Measurements from ENCODE around the gene LRG1.

The LRG1 gene

DNA sequence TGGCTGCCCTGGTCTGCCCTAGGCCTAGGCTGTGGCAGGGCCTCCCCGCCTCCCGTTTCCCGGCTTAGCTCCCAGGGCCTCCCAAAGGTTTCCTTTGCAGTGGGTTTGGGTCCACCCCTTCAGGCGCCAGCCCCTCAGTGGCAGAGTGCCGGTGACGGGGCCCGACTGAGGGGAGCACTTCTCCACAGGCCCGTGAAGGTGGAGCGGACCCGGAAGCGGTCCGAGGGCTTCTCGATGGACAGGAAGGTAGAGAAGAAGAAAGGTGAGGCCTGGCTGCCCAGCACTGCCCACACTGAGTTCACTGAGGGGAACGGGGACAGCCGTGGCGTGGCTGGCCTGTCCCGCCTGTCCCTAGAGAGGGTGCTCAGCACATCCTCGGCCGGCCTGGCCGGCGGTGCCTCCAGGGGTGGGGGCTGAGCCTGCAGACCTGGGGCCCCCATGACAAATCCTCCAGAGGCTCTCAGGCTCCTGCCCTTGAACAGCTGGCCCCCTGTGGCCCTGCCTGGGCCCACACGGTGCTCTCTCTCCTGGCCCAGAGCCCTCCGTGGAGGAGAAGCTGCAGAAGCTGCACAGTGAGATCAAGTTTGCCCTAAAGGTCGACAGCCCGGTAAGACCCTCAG, 42.0 kb downstream of the LRG1 start:
- in situ Hi-C loops (cut with MboI; ENCODE audit: low sequenced_read_pairs): no loop called here

DNA sequence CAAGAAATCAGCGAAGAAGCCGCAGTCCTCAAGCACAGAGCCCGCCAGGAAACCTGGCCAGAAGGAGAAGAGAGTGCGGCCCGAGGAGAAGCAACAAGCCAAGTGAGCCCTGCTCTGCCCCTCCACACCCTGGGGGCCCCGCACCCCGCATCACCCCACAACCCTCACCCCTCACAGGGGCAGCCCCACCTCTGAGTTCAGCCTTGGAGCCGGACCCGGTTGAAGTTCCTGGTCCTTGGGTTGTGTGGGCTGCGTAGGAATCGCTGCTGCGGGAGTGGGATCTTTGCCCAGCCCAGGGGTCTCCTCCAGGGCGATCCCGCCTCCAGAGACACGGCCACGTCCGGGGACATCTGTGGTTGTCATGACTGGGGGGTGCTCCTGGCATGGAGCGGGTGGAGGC, 43.5 kb downstream of the LRG1 start:
- in situ Hi-C loops (cut with MboI; ENCODE audit: low sequenced_read_pairs): no loop called here

DNA sequence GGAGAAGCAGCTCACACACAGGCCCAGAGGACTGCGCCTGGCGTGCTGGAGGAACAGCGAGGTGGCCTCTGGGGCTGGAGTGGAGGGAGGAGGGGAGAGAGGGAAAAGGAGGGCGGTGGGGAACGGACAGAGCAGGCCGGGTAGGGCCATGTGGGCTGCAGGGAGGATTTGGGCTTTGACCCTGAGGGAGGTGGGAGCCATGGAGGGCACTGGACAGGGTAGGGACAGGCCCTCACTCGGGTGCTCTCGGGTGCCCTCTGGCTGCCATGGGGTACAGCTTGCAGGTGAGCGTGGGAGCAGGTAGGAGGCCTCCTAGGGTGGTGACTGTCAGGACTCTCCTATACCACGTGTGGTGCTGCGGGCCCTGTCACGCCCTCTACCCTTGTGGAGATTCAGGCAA, 44.4 kb downstream of the LRG1 start:
- in situ Hi-C loops (cut with MboI; ENCODE audit: low sequenced_read_pairs): no loop called here

DNA sequence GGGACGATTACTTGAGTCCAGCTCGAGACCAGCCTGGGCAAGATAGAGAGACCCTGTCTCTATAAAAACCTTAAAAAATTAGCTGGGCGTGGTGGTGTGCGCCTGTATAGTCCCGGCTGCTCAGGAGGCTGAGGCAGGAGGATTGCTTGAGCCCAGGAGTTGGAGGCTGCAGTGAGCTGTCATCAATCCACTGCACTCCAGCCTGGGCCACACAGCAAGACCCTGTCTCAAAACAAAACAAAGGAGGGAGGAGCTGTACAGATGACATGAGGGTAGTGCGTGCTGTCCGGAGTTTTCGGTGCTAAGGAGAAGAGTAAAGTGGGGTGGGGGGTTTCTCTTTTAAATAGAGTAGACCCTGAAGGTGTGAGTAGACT, 45.2 kb downstream of the LRG1 start:
- in situ Hi-C loops (cut with MboI; ENCODE audit: low sequenced_read_pairs): no loop called here

DNA sequence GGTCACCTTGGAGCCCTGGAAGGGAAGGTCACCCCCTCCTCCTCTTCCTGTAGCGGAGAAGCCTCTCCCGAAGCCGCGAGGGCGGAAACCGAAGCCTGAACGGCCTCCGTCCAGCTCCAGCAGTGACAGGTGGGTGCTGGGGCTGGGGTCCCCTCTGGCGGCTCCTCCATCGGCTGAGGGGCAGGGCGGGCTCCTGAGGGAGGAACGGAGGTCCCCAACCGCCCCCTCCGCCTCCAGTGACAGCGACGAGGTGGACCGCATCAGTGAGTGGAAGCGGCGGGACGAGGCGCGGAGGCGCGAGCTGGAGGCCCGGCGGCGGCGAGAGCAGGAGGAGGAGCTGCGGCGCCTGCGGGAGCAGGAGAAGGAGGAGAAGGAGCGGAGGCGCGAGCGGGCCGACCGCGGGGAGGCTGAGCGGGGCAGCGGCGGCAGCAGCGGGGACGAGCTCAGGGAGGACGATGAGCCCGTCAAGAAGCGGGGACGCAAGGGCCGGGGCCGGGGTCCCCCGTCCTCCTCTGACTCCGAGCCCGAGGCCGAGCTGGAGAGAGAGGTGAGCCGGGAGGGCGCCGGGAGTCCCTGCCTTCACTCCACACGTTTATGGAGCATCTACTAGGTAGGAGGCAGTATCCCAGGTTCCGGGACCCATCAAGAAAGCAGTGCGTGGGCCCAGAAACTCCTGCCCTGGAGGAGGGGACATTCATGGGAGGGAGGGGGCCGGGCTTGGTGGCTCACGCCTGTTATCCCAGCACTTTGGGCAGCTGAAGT, 45.7 kb downstream of the LRG1 start:
- in situ Hi-C loops (cut with MboI; ENCODE audit: low sequenced_read_pairs): no loop called here

DNA sequence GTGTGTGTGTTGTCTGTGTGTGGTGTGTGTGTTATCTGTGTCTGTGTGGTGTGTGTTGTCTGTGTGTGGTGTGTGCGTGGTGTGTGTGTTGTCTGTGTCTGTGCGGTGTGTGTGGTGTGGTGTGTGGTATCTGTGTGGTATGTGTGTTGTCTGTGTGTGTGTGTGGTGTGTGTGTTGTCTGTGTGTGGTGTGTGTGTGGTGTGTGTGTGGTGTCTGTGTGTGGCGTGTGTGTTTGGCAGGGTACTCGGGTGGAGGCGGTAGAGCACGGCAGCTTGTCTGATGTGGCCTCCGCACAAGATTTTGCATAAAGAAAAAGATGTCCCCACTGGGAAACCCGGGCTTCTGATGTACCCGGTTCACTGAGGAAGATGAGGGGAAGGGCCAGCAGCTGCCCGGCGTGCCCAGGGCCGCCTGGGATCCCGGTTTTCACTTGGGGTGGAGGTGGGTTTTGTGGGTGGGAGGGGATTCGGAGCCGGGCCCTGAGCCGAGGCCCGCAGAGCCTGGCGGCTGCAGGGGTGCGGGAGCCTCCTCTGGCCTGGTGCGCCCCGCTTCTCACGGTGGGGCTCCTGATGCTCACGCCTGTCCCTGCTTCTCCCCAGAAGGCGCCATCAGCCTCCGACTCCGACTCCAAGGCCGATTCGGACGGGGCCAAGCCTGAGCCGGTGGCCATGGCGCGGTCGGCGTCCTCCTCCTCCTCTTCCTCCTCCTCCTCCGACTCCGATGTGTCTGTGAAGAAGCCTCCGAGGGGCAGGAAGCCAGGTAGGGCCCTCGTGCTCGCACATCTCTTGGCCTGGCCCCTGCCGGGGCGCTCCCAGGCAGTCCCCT, 46.5 kb downstream of the LRG1 start:
- in situ Hi-C loops (cut with MboI; ENCODE audit: low sequenced_read_pairs): no loop called here

DNA sequence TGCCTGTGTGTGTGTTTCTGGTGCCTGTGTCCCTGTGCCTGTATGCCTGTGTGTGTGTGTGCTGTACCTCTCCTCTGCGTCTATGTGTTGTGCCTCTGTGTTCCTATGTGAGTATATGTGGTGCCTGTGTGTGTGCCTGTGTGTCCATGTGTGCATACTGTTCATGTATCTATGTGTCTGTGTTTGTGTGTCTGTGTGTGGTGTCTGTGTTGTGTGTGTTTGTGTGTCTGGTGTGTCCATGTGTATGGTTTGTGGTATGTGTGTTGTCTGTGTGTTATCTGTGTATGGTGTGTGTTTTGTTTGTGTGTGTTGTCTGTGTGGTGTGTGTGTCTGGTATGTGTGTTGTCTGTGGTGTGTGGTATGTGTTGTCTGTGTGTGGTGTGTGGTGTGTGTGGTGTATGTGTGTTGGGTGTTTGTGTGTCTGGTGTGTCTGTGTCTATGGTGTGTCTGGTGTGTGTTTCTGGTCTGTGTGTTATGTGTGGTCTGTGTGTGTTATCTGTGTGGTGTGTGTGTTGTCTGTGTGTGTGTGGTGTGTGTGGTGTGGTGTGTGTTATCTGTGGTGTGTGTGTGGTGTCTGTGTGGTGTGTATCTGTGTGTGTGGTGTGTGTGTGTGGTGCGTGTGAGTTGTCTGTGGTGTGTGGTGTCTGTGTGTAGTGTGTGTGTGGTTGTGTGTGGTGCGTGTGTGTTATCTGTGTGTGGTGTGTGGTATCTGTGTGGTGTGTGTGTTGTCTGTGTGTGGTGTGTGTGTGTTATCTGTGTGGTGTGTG, 47.3 kb downstream of the LRG1 start:
- in situ Hi-C loops (cut with MboI; ENCODE audit: low sequenced_read_pairs): no loop called here

DNA sequence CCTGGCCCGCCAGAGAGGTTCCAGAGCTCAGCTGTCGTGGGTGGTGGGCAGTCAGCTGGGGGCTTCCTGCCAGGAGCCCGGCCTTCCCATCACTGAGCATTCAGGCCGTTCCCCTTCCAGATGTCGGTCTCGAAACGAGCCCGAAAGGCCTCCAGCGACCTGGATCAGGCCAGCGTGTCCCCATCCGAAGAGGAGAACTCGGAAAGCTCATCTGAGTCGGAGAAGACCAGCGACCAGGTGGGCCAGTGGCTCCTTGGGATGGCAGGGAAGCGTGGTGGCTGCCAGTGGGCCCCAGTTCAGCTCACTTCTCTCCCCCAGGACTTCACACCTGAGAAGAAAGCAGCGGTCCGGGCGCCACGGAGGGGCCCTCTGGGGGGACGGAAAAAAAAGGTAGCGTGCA, 48.4 kb downstream of the LRG1 start:
- in situ Hi-C loops (cut with MboI; ENCODE audit: low sequenced_read_pairs): no loop called here

DNA sequence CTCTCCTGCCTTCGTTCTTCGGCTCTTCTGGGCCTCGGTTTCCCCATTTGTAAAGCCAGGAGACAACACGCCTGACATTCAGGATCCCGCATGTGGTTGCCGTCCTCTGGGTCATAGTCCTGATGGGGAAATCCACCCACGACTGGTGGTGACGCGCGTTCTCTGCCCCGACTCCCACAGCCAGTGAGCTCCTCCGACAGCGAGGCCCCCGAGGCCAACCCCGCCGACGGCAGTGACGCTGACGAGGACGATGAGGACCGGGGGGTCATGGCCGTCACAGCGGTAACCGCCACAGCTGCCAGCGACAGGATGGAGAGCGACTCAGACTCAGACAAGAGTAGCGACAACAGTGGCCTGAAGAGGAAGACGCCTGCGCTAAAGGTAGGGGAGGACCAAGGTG, 51.3 kb downstream of the LRG1 start:
- in situ Hi-C loops (cut with MboI; ENCODE audit: low sequenced_read_pairs): no loop called here

DNA sequence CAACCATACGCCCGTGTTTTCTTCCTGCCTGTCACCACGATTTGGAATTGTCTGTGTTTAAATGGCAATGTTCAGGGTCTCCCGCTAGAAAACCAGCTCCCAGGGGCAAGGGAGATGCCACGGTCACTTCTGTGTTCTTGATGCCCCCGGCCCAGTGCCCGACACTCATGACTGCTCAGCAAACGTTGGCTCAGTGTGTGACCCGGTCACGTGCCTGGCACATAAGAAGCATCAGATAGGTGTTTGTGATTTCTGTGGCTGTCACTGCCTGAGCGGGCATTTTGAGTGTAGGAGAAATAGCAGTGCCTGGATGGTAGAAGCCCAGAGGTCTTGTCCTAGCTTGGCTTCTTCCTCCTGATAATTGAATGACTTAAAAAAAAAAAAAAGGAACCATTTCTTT, 52.3 kb downstream of the LRG1 start:
- in situ Hi-C loops (cut with MboI; ENCODE audit: low sequenced_read_pairs): no loop called here

Data from HL-60/S4 treated with retinoic acid at 250 ng/mL for 4 days and 3 days (cell line).